Breast epithelium (tissue), 4 donors: ENCODE data around the gene ST6GALNAC2. TPM values are rescaled to one million over a fixed set of nuclear protein-coding genes. Genes with fewer than 3 reads are reported as not detected.

Experiments used
- DNase-seq, 2 donors: peaks; one replicate each; pipeline ENCODE4 v3.0.0-alpha.2; 2019; ENCODE audit warnings: low spot score in 2 of 2
- H3K27ac ChIP-seq, 2 donors: fragments of 200-600 bp; sonication (generic) in 1 of 2; one replicate each; pipeline ENCODE4 v1.5.1; 2016 to 2019; ENCODE audit warnings: mild to moderate bottlenecking in 1 of 2
- H3K27me3 ChIP-seq, 2 donors: fragments of 200-600 bp; sonication (generic) in 1 of 2; one replicate each; pipeline versions ENCODE4 v1.5.1 to v1.6.0; 2017 to 2019; ENCODE audit warnings: control low read depth in 1 of 2, mild to moderate bottlenecking in 1 of 2
- H3K36me3 ChIP-seq: fragments of 200-600 bp; one replicate; pipeline ENCODE4 v1.5.1; 2019
- H3K4me1 ChIP-seq, 2 donors: fragments of 200-600 bp; sonication (generic); one replicate each; pipeline ENCODE4 v1.5.1; 2016 to 2019; ENCODE audit warnings: control low read depth in 1 of 2
- H3K4me3 ChIP-seq, 3 donors: fragments of 200-600 bp; sonication (generic); 1 replicate in 2 of 3; 2 replicates in 1 of 3; pipeline ENCODE4 v1.5.1; 2016 to 2019; ENCODE audit warnings: mild to moderate bottlenecking in 3 of 3, moderate library complexity in 2 of 3
- H3K9me3 ChIP-seq, 2 donors: fragments of 200-600 bp; sonication (generic) in 1 of 2; one replicate each; pipeline ENCODE4 v1.5.1; 2016 to 2019; ENCODE audit warnings: control low read depth in 1 of 2
- CTCF ChIP-seq, 3 donors: fragments of 450-650 bp; IDR thresholded peaks; one replicate each; pipeline ENCODE4 v1.5.1; 2016 to 2017; ENCODE audit warnings: antibody characterized with exemption in 3 of 3, mild to moderate bottlenecking in 3 of 3, moderate library complexity in 3 of 3
- POLR2A ChIP-seq: fragments of 450-650 bp; IDR thresholded peaks from one replicate; pipeline ENCODE4 v1.6.1; 2016; ENCODE audit warnings: antibody characterized with exemption, mild to moderate bottlenecking, moderate library complexity
- POLR2AphosphoS5 ChIP-seq, 3 donors: sonication (generic); formaldehyde crosslinking; IDR thresholded peaks; one replicate each; pipeline ENCODE4 v1.6.1; 2017; ENCODE audit warnings: antibody characterized with exemption in 3 of 3
- intact Hi-C: fragments of 100-400 bp; cut with DNase I; formaldehyde crosslinking; loops from one replicate; pipeline ENCODE4 v1.15.1; 2023; ENCODE audit warnings: low total_unique reads
- total RNA-seq, 3 donors: library from RNA; depleted of rRNA; stranded (reverse); fragments of >200 nt; gene quantifications; one replicate each; pipeline ENCODE4 v1.1.0, GENCODE V29; 2016

Gene ST6GALNAC2
- total RNA-seq, 3 donors from 2014 or later, result 10.5 to 39.8 (median 12.0) TPM

- intact Hi-C loops, result no loop called here
- TF ChIP-seq CTCF (IDR thresholded peaks at IDR 0.05), result no peak
These were observed 44.5 kb upstream of the ST6GALNAC2 start for GRCh38 chr17:76630151-76630550.

GRCh38 chr17:76627510-76627909, 41.9 kb upstream of the ST6GALNAC2 start:
- H3K36me3 ChIP-seq, result no peaks in the 10 kb centered on the region
- H3K9me3 ChIP-seq, result no peaks in the 10 kb centered on the region
- H3K27ac ChIP-seq, result no peak overlapping the region
- H3K4me1 ChIP-seq, result no peaks in the 10 kb centered on the region
- no peak for DNase-seq
- no peak for TF ChIP-seq POLR2A
- TF ChIP-seq CTCF (IDR thresholded peaks at IDR 0.05), result no peak
- TF ChIP-seq POLR2AphosphoS5 (IDR thresholded peaks at IDR 0.05), result no peak
- H3K4me3 ChIP-seq, result no peak overlapping the region
- intact Hi-C loops, result no loop called here
- H3K27me3 ChIP-seq, result no peaks in the 10 kb centered on the region

More at GRCh38 chr17:76630151-76630550, 44.5 kb upstream of the ST6GALNAC2 start:
- Histone ChIP-seq H3K27me3 (no peaks in the 10 kb centered on the region), H3K4me1 (no peaks in the 10 kb centered on the region), H3K9me3 (no peaks in the 10 kb centered on the region), H3K27ac (no peak overlapping the region), H3K4me3 (no peak overlapping the region), H3K36me3 (no peaks in the 10 kb centered on the region)
- no peak for DNase-seq

GRCh38 chr17:76626442-76626841, 40.8 kb upstream of the ST6GALNAC2 start:
- Histone ChIP-seq H3K4me3 (no peak overlapping the region), H3K27me3 (no peaks in the 10 kb centered on the region), H3K36me3 (no peaks in the 10 kb centered on the region), H3K4me1 (no peaks in the 10 kb centered on the region), H3K27ac (no peak overlapping the region), H3K9me3 (no peaks in the 10 kb centered on the region)
- no peak for TF ChIP-seq POLR2A
- TF ChIP-seq POLR2AphosphoS5 (IDR thresholded peaks at IDR 0.05), result no peak
- TF ChIP-seq CTCF (IDR thresholded peaks at IDR 0.05), result no peak
- no peak for DNase-seq
- intact Hi-C loops, result no loop called here

GRCh38 chr17:76625496-76625895, 39.8 kb upstream of the ST6GALNAC2 start:
- Histone ChIP-seq H3K4me3 (no peak overlapping the region), H3K36me3 (no peaks in the 10 kb centered on the region), H3K27ac (no peak overlapping the region), H3K4me1 (no peaks in the 10 kb centered on the region), H3K9me3 (no peaks in the 10 kb centered on the region), H3K27me3 (no peaks in the 10 kb centered on the region)
- no peak for DNase-seq
- no peak for TF ChIP-seq CTCF (IDR thresholded peaks at IDR 0.05)
- no peak for TF ChIP-seq POLR2A
- no peak for TF ChIP-seq POLR2AphosphoS5 (IDR thresholded peaks at IDR 0.05)
- intact Hi-C loops, result no loop called here

- TF ChIP-seq POLR2A (no peak), CTCF (IDR thresholded peaks at IDR 0.05) (peak; percentile 89 to 94 (median 92))
- intact Hi-C loops, result no loop called here
- H3K4me1 ChIP-seq, result no peaks in the 10 kb centered on the region
- H3K27ac ChIP-seq, result no peak overlapping the region
- no peaks in the 10 kb centered on the region for H3K9me3 ChIP-seq
- no peak overlapping the region for H3K4me3 ChIP-seq
- no peaks in the 10 kb centered on the region for H3K36me3 ChIP-seq
- peak; percentile 62 to 76 for DNase-seq
- no peaks in the 10 kb centered on the region for H3K27me3 ChIP-seq
These were observed 37.8 kb upstream of the ST6GALNAC2 start for GRCh38 chr17:76623271-76624146.
